Right atrium auricular region (tissue), 2 donors: ENCODE results near the gene IGSF9. TPM values are rescaled to one million over a fixed set of nuclear protein-coding genes. Genes with fewer than 3 reads are reported as not detected.

Experiments
- DNase-seq: peaks from one replicate; pipeline ENCODE4 v3.0.0-alpha.2; 2019; ENCODE audit warnings: low spot score
- H3K27ac ChIP-seq, 2 donors: fragments of 200-600 bp; sonication (generic); 1 replicate in 1 of 2; 2 replicates in 1 of 2; pipeline ENCODE4 v1.5.1; 2016 to 2019
- H3K27me3 ChIP-seq, 2 donors: fragments of 200-600 bp; sonication (generic); one replicate each; pipeline versions ENCODE4 v1.5.1 to v1.6.0; 2017 to 2019
- H3K36me3 ChIP-seq: fragments of 200-600 bp; sonication (generic); one replicate; pipeline ENCODE4 v1.5.1; 2016
- H3K4me1 ChIP-seq, 2 donors: fragments of 200-600 bp; sonication (generic); one replicate each; pipeline versions ENCODE4 v1.5.1 to v1.6.0; 2017 to 2019
- H3K4me3 ChIP-seq, 2 donors: fragments of 200-600 bp; sonication (generic); 1 replicate in 1 of 2; 2 replicates in 1 of 2; pipeline ENCODE4 v1.5.1; 2017 to 2019; ENCODE audit warnings: mild to moderate bottlenecking in 1 of 2, moderate library complexity in 1 of 2
- H3K9me3 ChIP-seq, 2 donors: fragments of 200-600 bp; sonication (generic); one replicate each; pipeline ENCODE4 v1.5.1; 2019
- CTCF ChIP-seq, 2 donors: fragments of 200-600 bp; sonication (generic); IDR thresholded peaks; one replicate each; pipeline ENCODE4 v1.5.1; 2019; ENCODE audit warnings: antibody characterized with exemption in 2 of 2
- total RNA-seq, 2 donors: library from RNA; depleted of rRNA; stranded (reverse); fragments of >200 nt; gene quantifications; one replicate each; pipeline ENCODE4 v1.1.0, GENCODE V29; 2016

Gene IGSF9
- total RNA-seq, 2 donors from 2014 or later = 2.0 to 5.4 TPM

DNA sequence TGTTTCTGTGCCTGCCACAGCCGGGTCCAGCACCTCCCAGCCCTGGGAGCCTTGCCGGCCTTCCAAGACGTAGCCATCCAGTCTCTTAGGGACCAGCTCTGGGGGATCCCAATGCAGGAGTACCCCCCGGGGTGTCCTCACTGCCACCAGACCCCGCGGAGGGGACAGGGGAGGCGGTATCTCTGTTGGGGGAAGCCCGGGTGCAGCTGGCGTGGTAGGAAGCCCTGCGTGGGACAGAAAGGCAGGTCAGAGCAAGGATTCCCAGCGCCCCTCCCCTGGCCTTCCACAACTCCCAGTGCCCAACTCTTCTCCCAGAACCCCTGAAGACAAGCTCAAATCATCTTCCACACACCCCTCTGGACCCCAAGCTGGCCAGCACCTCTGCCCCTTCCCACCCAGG lies 15.2 kb downstream of the IGSF9 start:
- no peaks in the 10 kb centered on the region for H3K36me3 ChIP-seq
- no peak overlapping the region for H3K27ac ChIP-seq
- H3K27me3 ChIP-seq = no peaks in the 10 kb centered on the region
- H3K4me1 ChIP-seq = peaks cover 0 to 11% of the 10 kb centered on the region in 2 donors
- no peak for DNase-seq
- no peaks in the 10 kb centered on the region for H3K9me3 ChIP-seq
- no peak for TF ChIP-seq CTCF (IDR thresholded peaks at IDR 0.05)
- H3K4me3 ChIP-seq = no peak overlapping the region

DNA sequence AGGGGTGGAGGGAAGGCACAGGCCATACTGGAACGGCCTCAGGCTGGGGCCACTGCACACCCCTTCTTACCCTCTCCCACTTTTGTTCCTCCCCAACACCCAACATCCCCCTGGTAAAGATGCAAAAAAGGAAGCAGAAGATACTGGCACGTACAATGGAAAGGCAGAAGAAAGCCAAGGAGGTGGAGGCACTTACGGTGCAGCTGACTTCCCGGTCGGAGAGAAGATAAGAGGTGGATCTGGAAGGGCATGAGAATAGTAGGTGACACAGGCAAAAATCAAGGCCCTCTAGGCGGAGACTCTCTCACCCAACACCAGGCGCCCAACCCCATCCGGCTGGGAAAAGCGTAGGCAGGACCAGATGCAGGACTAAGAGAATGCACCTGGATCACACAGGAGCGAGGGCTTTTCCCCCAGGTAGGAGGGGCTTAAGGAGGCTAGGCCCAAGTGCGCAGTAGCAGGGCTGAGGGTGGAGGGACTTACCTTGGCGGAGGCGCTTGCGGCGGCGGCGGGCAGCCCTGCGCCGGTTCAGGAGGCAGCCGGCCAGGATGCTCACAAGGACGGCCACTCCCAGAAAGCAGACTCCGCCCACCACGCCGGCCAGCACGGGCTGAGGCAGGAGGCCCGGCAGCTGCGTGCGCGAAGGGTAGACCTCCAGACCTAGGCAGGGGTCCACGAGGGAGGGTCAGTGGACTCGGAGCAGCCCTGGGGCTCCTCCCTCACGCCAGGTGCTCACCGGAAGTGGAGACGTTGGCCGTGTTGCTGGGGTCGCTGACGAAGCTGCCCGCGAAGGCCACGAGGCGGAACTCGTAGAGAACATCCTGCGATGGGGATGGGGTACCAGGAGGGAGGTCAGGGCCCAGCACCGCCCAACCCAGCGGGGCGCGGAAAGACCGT lies 16.0 kb downstream of the IGSF9 start:
- Histone ChIP-seq H3K9me3 (no peaks in the 10 kb centered on the region), H3K4me3 (no peak overlapping the region), H3K27me3 (no peaks in the 10 kb centered on the region), H3K27ac (no peak overlapping the region), H3K36me3 (no peaks in the 10 kb centered on the region), H3K4me1 (peaks cover 0 to 11% of the 10 kb centered on the region in 2 donors)
- no peak for DNase-seq
- no peak for TF ChIP-seq CTCF (IDR thresholded peaks at IDR 0.05)

- Histone ChIP-seq H3K27me3 (no peaks in the 10 kb centered on the region), H3K36me3 (no peaks in the 10 kb centered on the region), H3K4me3 (no peak overlapping the region), H3K4me1 (peaks cover 0 to 17% of the 10 kb centered on the region in 2 donors), H3K27ac (no peak overlapping the region), H3K9me3 (no peaks in the 10 kb centered on the region)
- TF ChIP-seq CTCF (IDR thresholded peaks at IDR 0.05) = no peak
- no peak for DNase-seq
These were observed 16.8 kb downstream of the IGSF9 start for GRCh38 chr1:159928491-159929050.

DNA sequence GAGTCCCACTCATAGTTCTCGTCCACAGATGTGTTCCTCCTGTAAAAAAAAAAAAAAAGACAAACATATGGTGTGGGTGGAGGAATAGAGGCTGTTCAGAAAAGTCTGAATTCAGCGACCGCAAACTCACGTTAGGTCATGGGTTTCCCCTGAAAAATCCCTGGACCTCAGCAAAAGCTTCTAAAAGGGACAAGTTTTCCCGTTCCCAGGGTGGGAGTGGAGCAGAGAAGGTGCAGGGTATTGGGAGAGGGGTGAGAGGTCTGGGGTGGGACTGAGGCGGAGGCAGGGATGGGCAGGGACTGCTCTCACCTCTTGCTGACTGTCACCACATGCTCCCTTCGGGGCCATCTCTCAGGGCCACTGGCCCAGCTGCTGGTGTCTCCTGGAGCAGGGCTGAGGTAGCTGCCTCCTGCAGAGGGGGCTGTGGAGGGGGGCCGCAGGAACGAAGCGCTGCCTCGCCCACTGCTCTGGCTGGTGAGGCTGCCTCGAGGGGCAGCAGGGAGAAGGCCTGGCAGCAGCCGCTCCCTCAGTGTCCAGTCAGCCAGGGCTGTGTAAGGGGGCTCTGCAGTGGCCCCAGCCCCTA lies 17.5 kb downstream of the IGSF9 start:
- no peak for TF ChIP-seq CTCF (IDR thresholded peaks at IDR 0.05)
- no peak for DNase-seq
- H3K4me3 ChIP-seq = no peak overlapping the region
- peaks cover 0 to 23% of the 10 kb centered on the region in 2 donors for H3K4me1 ChIP-seq
- H3K9me3 ChIP-seq = no peaks in the 10 kb centered on the region
- no peaks in the 10 kb centered on the region for H3K27me3 ChIP-seq
- no peaks in the 10 kb centered on the region for H3K36me3 ChIP-seq
- H3K27ac ChIP-seq = no peak overlapping the region

GRCh38 chr1:159927211-159927848 lies 18.1 kb downstream of the IGSF9 start:
- H3K4me1 ChIP-seq = peaks cover 0 to 29% of the 10 kb centered on the region in 2 donors
- DNase-seq = no peak
- no peaks in the 10 kb centered on the region for H3K9me3 ChIP-seq
- no peak for TF ChIP-seq CTCF (IDR thresholded peaks at IDR 0.05)
- no peak overlapping the region for H3K4me3 ChIP-seq
- H3K27ac ChIP-seq = no peak overlapping the region
- no peaks in the 10 kb centered on the region for H3K36me3 ChIP-seq
- H3K27me3 ChIP-seq = no peaks in the 10 kb centered on the region
